ENCODE results near the gene HLCS. TPM values are rescaled to one million over a fixed set of nuclear protein-coding genes. Genes with fewer than 3 reads are reported as not detected.

The HLCS gene
- total RNA-seq, 1 donor from 2014 or later, result 14.8 TPM

GRCh38 chr21:36761685-36762084 lies 204.8 kb downstream of the HLCS start:
- TF ChIP-seq CTCF (conservative IDR thresholded peaks at IDR 0.05), result no peak
- Mint-ChIP-seq H3K4me3 (no peak overlapping the region), H3K9me3 (no peaks in the 10 kb centered on the region), H3K36me3 (peaks cover 9% of the 10 kb centered on the region), H3K27ac (no peak overlapping the region), H3K4me1 (ENCODE audit: unreplicated experiment) (peaks cover 32% of the 10 kb centered on the region), H3K27me3 (no peaks in the 10 kb centered on the region)
- no peak for DNase-seq (ENCODE audit: extremely low spot score, unreplicated experiment)

GRCh38 chr21:36759348-36760083 lies 207.0 kb downstream of the HLCS start:
- no peak for DNase-seq (ENCODE audit: extremely low spot score, unreplicated experiment)
- no peak for TF ChIP-seq CTCF (conservative IDR thresholded peaks at IDR 0.05)
- H3K4me3 Mint-ChIP-seq, result no peak overlapping the region
- H3K27me3 Mint-ChIP-seq, result no peaks in the 10 kb centered on the region
- no peak overlapping the region for H3K27ac Mint-ChIP-seq
- peaks cover 8% of the 10 kb centered on the region for H3K36me3 Mint-ChIP-seq
- peaks cover 32% of the 10 kb centered on the region for H3K4me1 Mint-ChIP-seq (ENCODE audit: unreplicated experiment)
- no peaks in the 10 kb centered on the region for H3K9me3 Mint-ChIP-seq

GRCh38 chr21:36757196-36757595 lies 209.3 kb downstream of the HLCS start:
- Mint-ChIP-seq H3K36me3 (peaks cover 4% of the 10 kb centered on the region), H3K9me3 (no peaks in the 10 kb centered on the region), H3K27ac (no peak overlapping the region), H3K4me1 (ENCODE audit: unreplicated experiment) (peaks cover 34% of the 10 kb centered on the region), H3K27me3 (no peaks in the 10 kb centered on the region), H3K4me3 (no peak overlapping the region)
- TF ChIP-seq CTCF (conservative IDR thresholded peaks at IDR 0.05), result no peak
- no peak for DNase-seq (ENCODE audit: extremely low spot score, unreplicated experiment)

GRCh38 chr21:36756527-36756926 lies 209.9 kb downstream of the HLCS start:
- Mint-ChIP-seq H3K27me3 (no peaks in the 10 kb centered on the region), H3K4me3 (no peak overlapping the region), H3K27ac (no peak overlapping the region), H3K9me3 (no peaks in the 10 kb centered on the region), H3K36me3 (peaks cover 4% of the 10 kb centered on the region), H3K4me1 (ENCODE audit: unreplicated experiment) (peaks cover 36% of the 10 kb centered on the region)
- DNase-seq (ENCODE audit: extremely low spot score, unreplicated experiment), result no peak
- no peak for TF ChIP-seq CTCF (conservative IDR thresholded peaks at IDR 0.05)

- peaks cover 12% of the 10 kb centered on the region for H3K27me3 Mint-ChIP-seq
- peaks cover 43% of the 10 kb centered on the region for H3K4me1 Mint-ChIP-seq (ENCODE audit: unreplicated experiment)
- no peak overlapping the region for H3K4me3 Mint-ChIP-seq
- H3K36me3 Mint-ChIP-seq, result no peaks in the 10 kb centered on the region
- no peak overlapping the region for H3K27ac Mint-ChIP-seq
- no peak for TF ChIP-seq CTCF (conservative IDR thresholded peaks at IDR 0.05)
- H3K9me3 Mint-ChIP-seq, result no peaks in the 10 kb centered on the region
- DNase-seq (ENCODE audit: extremely low spot score, unreplicated experiment), result no peak
Observed at GRCh38 chr21:36754241-36754898, 212.1 kb downstream of the HLCS start.

All from type B pancreatic cell (in vitro differentiated cells).